Sigmoid colon (tissue), 4 donors: ENCODE data around the gene MYL5.

Experiments used
- CTCF ChIP-seq, 4 experiments: fragments of 450-650 bp in 3 of 4; fragments of 200-600 bp in 1 of 4; IDR thresholded peaks; one replicate each; pipeline ENCODE4 v1.5.1; 2016 to 2019; ENCODE audit warnings: antibody characterized with exemption in 4 of 4, mild to moderate bottlenecking in 3 of 4, moderate library complexity in 2 of 4
- EP300 ChIP-seq, 4 donors: sonication (generic); formaldehyde crosslinking; IDR thresholded peaks; one replicate each; pipeline ENCODE4 v1.6.1; 2017; ENCODE audit warnings: antibody characterized with exemption in 4 of 4
- POLR2A ChIP-seq, 2 donors: fragments of 450-650 bp; IDR thresholded peaks; one replicate each; pipeline ENCODE4 v1.6.1; 2016; ENCODE audit warnings: antibody characterized with exemption in 2 of 2, mild to moderate bottlenecking in 2 of 2, moderate library complexity in 2 of 2
- POLR2AphosphoS5 ChIP-seq, 4 donors: sonication (generic); formaldehyde crosslinking; IDR thresholded peaks; one replicate each; pipeline ENCODE4 v1.6.1; 2017; ENCODE audit warnings: antibody characterized with exemption in 4 of 4

GRCh38 chr4:685679-686412 is 11.5 kb downstream of the MYL5 start:
- TF ChIP-seq POLR2A (IDR thresholded peaks at IDR 0.05) (no peak), CTCF (IDR thresholded peaks at IDR 0.05) (no peak), EP300 (IDR thresholded peaks at IDR 0.05) (no peak), POLR2AphosphoS5 (IDR thresholded peaks at IDR 0.05) (no peak)
